Measurements from ENCODE around the gene UFC1. TPM values are rescaled to one million over a fixed set of nuclear protein-coding genes. Genes with fewer than 3 reads are reported as not detected.

Gene UFC1
- total and polyA plus RNA-seq, 2 of the 13 experiments (the other 11 are each of a cell fraction or from before 2014, with no cell fraction given): 72.8 to 85.2 TPM

DNA sequence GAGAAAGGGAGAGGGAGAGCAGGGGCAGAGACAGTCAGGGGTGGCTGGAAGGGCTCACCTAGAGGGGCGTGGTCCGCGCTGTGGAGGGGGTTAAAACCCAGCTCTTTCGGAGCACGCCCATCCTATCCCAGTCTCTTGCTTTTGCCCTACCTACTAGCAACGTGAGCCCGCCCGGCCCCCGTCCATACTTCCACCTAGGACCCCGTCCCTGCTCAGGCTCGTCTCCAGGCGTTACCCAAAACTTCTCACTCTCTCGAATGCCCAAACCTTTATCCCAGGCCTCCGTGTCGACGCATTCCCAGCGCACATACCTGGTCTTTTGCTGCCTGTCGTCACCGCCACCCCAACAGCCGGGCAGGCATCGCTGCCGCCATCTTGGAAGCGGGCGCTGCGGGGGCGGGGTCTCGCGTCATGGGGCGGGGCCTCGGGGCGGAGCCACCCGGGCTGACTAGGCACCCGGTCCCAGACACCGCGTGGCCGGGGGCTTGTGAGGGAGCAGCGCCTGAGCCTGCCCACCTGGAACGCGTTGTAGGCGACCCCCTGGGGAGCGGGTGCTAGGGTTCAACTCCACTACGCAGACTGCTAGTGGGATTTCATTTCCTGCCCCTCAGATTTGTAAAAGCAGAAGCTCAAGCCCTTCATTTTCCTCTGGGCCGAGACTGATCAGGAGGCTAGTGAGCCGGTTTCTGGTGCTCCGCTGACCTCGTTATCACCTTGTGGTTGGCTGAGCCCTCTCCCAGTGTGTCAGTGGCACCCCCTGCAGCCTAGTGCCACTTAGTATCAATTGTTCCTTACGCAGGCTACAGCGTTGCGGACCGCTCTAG, 23.5 kb downstream of the UFC1 start, which contains the start of gene B4GALT3 (continued):
- TF ChIP-seq, protein P1, sequence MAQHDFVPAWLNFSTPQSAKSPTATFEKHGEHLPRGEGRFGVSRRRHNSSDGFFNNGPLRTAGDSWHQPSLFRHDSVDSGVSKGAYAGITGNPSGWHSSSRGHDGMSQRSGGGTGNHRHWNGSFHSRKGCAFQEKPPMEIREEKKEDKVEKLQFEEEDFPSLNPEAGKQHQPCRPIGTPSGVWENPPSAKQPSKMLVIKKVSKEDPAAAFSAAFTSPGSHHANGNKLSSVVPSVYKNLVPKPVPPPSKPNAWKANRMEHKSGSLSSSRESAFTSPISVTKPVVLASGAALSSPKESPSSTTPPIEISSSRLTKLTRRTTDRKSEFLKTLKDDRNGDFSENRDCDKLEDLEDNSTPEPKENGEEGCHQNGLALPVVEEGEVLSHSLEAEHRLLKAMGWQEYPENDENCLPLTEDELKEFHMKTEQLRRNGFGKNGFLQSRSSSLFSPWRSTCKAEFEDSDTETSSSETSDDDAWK (CRISPR knock-in tag; IDR thresholded peaks at IDR 0.05): no peak
- TF ChIP-seq MLLT10 (CRISPR knock-in tag; IDR thresholded peaks at IDR 0.05) (no peak), AHR (CRISPR knock-in tag; IDR thresholded peaks at IDR 0.05) (peak; percentile 81), ZUFSP (CRISPR knock-in tag; IDR thresholded peaks at IDR 0.05; ENCODE audit: borderline replicate concordance) (no peak), RBM22 (optimal IDR thresholded peaks at IDR 0.05; ENCODE audit: low read length) (peak; percentile 73), DNMT3B (CRISPR knock-in tag; conservative IDR thresholded peaks at IDR 0.05) (peak; percentile 57; the same call in 1 of the 2 replicates), ZBTB14 (CRISPR knock-in tag; IDR thresholded peaks at IDR 0.05) (no peak), ZNF607 (CRISPR knock-in tag; IDR thresholded peaks at IDR 0.05; ENCODE audit: borderline replicate concordance) (peak; percentile 43; the same call in 1 of the 2 replicates), NFE2L2 (IDR thresholded peaks at IDR 0.05; ENCODE audit: low read length) (no peak), POLR2G (IDR thresholded peaks at IDR 0.05; ENCODE audit: low read depth, low read length) (peak; percentile 95), RARA (CRISPR knock-in tag; IDR thresholded peaks at IDR 0.05) (peak; percentile 63), ZNF484 (CRISPR knock-in tag; IDR thresholded peaks at IDR 0.05; ENCODE audit: borderline replicate concordance, low read depth) (no peak), ZFP91 (CRISPR knock-in tag; IDR thresholded peaks at IDR 0.05; ENCODE audit: borderline replicate concordance) (peak; percentile 75; the same call in 1 of the 2 replicates), RXRB (CRISPR knock-in tag; IDR thresholded peaks at IDR 0.05; ENCODE audit: borderline replicate concordance) (no peak; the same call in none of the 2 replicates), GPN1 (CRISPR knock-in tag; IDR thresholded peaks at IDR 0.05; ENCODE audit: borderline replicate concordance) (no peak), YY1 (IDR thresholded peaks at IDR 0.05; ENCODE audit: insufficient read depth, insufficient replicate concordance, low read depth, low read length) (peak; percentile 99), MXD3 (CRISPR knock-in tag; IDR thresholded peaks at IDR 0.05) (peak; percentile 90), ZNF562 (CRISPR knock-in tag; IDR thresholded peaks at IDR 0.05; ENCODE audit: borderline replicate concordance) (no peak), SMAD1 (CRISPR knock-in tag; IDR thresholded peaks at IDR 0.05; ENCODE audit: borderline replicate concordance, low read depth) (no peak), ZNF670 (CRISPR knock-in tag; IDR thresholded peaks at IDR 0.05; ENCODE audit: borderline replicate concordance) (peak; percentile 86), ZNF121 (CRISPR knock-in tag; IDR thresholded peaks at IDR 0.05) (no peak)
- TF ChIP-seq, protein P2, sequence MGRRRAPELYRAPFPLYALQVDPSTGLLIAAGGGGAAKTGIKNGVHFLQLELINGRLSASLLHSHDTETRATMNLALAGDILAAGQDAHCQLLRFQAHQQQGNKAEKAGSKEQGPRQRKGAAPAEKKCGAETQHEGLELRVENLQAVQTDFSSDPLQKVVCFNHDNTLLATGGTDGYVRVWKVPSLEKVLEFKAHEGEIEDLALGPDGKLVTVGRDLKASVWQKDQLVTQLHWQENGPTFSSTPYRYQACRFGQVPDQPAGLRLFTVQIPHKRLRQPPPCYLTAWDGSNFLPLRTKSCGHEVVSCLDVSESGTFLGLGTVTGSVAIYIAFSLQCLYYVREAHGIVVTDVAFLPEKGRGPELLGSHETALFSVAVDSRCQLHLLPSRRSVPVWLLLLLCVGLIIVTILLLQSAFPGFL (CRISPR knock-in tag; IDR thresholded peaks at IDR 0.05): no peak

Measured in HepG2 (cell line).